DOHH2 (cell line): ENCODE results near the gene TNPO1.

ENCODE experiments used
- EZH2phosphoT487 ChIP-seq: fragments of 200-600 bp; sonication (generic); IDR thresholded peaks from 2 replicates; pipeline ENCODE4 v1.6.1; 2017; ENCODE audit warnings: borderline replicate concordance, mild to moderate bottlenecking, antibody characterized with exemption, low read length, moderate library complexity, mixed read lengths
- TF ChIP-seq, protein P1 (sequence below): fragments of 200-600 bp; sonication (generic); IDR thresholded peaks from one replicate; pipeline ENCODE4 v1.5.1; 2014; ENCODE audit warnings: antibody characterized with exemption, mild to moderate bottlenecking, low read depth, low read length; ENCODE audit not compliant: poor library complexity, severe bottlenecking

DNA sequence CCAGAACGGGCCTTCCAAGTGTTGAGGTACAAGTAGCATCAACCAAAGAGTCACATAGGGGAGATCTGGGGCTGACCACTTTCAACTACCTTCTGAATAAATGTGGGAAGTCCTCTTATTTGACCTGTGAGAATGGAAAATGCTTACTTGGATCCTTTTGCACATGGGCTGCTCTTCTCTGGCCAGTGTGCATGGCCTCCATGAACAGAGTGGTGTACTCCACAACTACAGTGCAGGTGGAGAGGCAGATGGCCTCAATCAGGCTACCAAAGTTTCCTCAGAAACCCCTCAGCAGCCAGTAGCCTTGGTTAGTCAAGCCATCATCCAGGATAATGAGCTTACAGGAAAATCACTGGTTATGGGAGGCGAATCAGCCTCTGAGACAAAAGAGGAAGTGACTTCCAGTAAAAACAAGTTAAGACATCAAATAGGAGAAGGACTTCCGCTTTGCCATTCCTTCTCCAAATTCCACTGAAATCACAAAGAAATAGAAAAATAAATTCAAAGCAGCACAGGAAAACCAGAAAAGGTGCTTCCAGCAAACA, 121.1 kb downstream of the TNPO1 start:
- TF ChIP-seq, protein P1, sequence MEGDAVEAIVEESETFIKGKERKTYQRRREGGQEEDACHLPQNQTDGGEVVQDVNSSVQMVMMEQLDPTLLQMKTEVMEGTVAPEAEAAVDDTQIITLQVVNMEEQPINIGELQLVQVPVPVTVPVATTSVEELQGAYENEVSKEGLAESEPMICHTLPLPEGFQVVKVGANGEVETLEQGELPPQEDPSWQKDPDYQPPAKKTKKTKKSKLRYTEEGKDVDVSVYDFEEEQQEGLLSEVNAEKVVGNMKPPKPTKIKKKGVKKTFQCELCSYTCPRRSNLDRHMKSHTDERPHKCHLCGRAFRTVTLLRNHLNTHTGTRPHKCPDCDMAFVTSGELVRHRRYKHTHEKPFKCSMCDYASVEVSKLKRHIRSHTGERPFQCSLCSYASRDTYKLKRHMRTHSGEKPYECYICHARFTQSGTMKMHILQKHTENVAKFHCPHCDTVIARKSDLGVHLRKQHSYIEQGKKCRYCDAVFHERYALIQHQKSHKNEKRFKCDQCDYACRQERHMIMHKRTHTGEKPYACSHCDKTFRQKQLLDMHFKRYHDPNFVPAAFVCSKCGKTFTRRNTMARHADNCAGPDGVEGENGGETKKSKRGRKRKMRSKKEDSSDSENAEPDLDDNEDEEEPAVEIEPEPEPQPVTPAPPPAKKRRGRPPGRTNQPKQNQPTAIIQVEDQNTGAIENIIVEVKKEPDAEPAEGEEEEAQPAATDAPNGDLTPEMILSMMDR: no peak
- TF ChIP-seq EZH2phosphoT487: no peak
